Activated T-cell treated with anti-CD3 and anti-CD28 coated beads, Interleukin-2, amount 50 U/mL, for 24 hours (primary cell): ENCODE measurements around the gene CDK4.
"Not testable (repeated sequence)": the region's sequence is repeated elsewhere in the genome, so short reads cannot be mapped to it uniquely, and the experiment has no call there.

Source experiments
- DNase-seq: peaks from one replicate; pipeline ENCODE4 v3.0.0-alpha.2; 2020
- H3K27ac Mint-ChIP-seq: 2 replicates; pipeline ENCODE4 v1.8.0; 2020; ENCODE audit warnings: mild to moderate bottlenecking, mixed read lengths
- H3K27me3 Mint-ChIP-seq: 2 replicates; pipeline ENCODE4 v1.8.0; 2020; ENCODE audit warnings: mixed read lengths
- H3K36me3 Mint-ChIP-seq: 2 replicates; pipeline ENCODE4 v1.8.0; 2020; ENCODE audit warnings: low read depth, mixed read lengths
- H3K4me1 Mint-ChIP-seq: 2 replicates; pipeline ENCODE4 v1.8.0; 2020; ENCODE audit warnings: low read depth, mixed read lengths
- H3K4me3 Mint-ChIP-seq: 2 replicates; pipeline ENCODE4 v1.8.0; 2020; ENCODE audit warnings: mild to moderate bottlenecking, moderate library complexity, mixed read lengths
- H3K9me3 Mint-ChIP-seq: 2 replicates; pipeline ENCODE4 v1.8.0; 2020; ENCODE audit warnings: mixed read lengths

The CDK4 gene

GRCh38 chr12:57715036-57715748, 36.9 kb downstream of the CDK4 start:
- H3K27ac Mint-ChIP-seq = not testable (repeated sequence)
- H3K36me3 Mint-ChIP-seq = peaks cover 73% of the 10 kb centered on the region

GRCh38 chr12:57713209-57713608, 38.9 kb downstream of the CDK4 start:
- H3K27me3 Mint-ChIP-seq = no peaks in the 10 kb centered on the region
- DNase-seq = no peak
- H3K36me3 Mint-ChIP-seq = peaks cover 64% of the 10 kb centered on the region
- no peak overlapping the region for H3K27ac Mint-ChIP-seq
- no peaks in the 10 kb centered on the region for H3K9me3 Mint-ChIP-seq
- H3K4me3 Mint-ChIP-seq = no peak overlapping the region
- H3K4me1 Mint-ChIP-seq = peaks cover 1% of the 10 kb centered on the region

More at GRCh38 chr12:57715036-57715748, 36.9 kb downstream of the CDK4 start:
- DNase-seq, H3K4me3 Mint-ChIP-seq, H3K9me3 Mint-ChIP-seq, H3K27me3 Mint-ChIP-seq, H3K4me1 Mint-ChIP-seq: not testable (repeated sequence)

- no peaks in the 10 kb centered on the region for H3K9me3 Mint-ChIP-seq
- H3K4me1 Mint-ChIP-seq = peaks cover 1% of the 10 kb centered on the region
- peaks cover 62% of the 10 kb centered on the region for H3K36me3 Mint-ChIP-seq
- H3K4me3 Mint-ChIP-seq = no peak overlapping the region
- no peak overlapping the region for H3K27ac Mint-ChIP-seq
- no peaks in the 10 kb centered on the region for H3K27me3 Mint-ChIP-seq
- no peak for DNase-seq
Observed at GRCh38 chr12:57712701-57713100, 39.4 kb downstream of the CDK4 start.

DNA sequence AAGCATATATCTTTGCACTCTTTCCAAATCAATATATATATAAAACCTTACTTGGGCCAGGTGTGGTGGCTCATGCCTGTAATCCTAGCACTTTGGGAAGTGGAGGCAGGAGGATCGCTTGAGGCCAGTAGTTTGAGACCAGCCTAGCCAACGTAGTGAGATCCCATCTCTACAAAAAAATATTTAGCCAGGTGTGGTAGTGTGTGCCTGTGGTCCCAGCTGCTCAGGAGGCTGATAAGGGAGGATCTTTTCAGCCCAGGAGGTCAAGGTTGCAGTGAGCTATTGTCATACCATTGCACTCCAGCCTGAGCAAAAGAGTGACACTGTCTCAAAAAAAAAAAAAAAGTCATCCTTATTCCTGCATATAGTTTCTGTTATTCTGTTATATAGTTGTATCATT, 43.8 kb downstream of the CDK4 start:
- no peaks in the 10 kb centered on the region for H3K27me3 Mint-ChIP-seq
- H3K27ac Mint-ChIP-seq = no peak overlapping the region
- H3K36me3 Mint-ChIP-seq = peaks cover 71% of the 10 kb centered on the region
- H3K9me3 Mint-ChIP-seq = peaks cover 4% of the 10 kb centered on the region
- DNase-seq = no peak
- peaks cover 3% of the 10 kb centered on the region for H3K4me1 Mint-ChIP-seq
- H3K4me3 Mint-ChIP-seq = no peak overlapping the region

DNA sequence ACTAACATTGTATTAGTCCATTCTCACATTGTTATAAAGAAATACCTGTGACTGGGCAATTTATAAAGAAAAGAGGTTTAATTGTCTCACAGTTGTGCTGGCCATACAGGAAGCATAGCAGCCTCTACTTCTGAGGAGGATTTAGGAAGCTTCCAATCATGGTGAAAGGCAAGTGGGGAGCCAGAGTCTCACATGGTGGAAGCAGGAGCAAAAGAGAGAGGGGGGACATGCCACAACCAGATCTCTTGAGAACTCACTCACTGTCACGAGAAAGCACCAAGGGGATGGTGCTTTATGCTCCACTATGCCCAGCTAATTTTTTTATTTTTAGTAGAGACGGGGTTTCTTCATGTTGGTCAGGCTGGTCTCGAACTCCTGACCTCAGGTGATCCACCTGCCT, 44.9 kb downstream of the CDK4 start:
- Mint-ChIP-seq H3K36me3 (peaks cover 75% of the 10 kb centered on the region), H3K9me3 (peaks cover 10% of the 10 kb centered on the region), H3K4me3 (no peak overlapping the region), H3K27me3 (no peaks in the 10 kb centered on the region), H3K4me1 (peaks cover 4% of the 10 kb centered on the region), H3K27ac (no peak overlapping the region)
- DNase-seq = no peak

- H3K36me3 Mint-ChIP-seq = peaks cover 87% of the 10 kb centered on the region
- no peak for DNase-seq
- H3K4me3 Mint-ChIP-seq = no peak overlapping the region
- no peaks in the 10 kb centered on the region for H3K27me3 Mint-ChIP-seq
- no peak overlapping the region for H3K27ac Mint-ChIP-seq
- H3K4me1 Mint-ChIP-seq = peaks cover 6% of the 10 kb centered on the region
- H3K9me3 Mint-ChIP-seq = peaks cover 10% of the 10 kb centered on the region
Observed at GRCh38 chr12:57700317-57700716, 51.8 kb downstream of the CDK4 start.

DNA sequence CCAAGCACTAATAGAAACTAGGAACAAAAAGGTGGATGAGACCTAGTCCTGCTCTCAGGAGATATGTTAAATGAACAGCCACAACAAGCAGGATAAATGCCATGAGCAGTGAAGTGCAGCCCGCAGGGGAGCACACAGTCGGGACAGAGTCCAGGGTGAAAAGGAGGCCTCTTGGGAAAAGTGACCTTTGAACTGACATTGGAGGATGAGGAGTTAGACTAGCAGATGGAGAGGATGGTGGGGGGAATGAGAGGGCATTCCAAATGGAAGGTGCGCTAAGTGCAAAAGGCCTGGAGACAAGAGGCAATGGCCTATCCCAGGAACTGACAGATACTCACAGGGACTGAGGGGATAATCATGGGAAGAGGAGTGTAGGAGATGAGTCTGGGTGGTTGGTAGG, 53.7 kb downstream of the CDK4 start:
- DNase-seq = no peak
- Mint-ChIP-seq H3K4me3 (no peak overlapping the region), H3K27ac (no peak overlapping the region), H3K36me3 (peaks cover 69% of the 10 kb centered on the region), H3K9me3 (peaks cover 6% of the 10 kb centered on the region), H3K27me3 (no peaks in the 10 kb centered on the region), H3K4me1 (peaks cover 6% of the 10 kb centered on the region)
